Lung microvascular endothelial cell (primary cell): ENCODE data around the gene NR6A1. TPM values are rescaled to one million over a fixed set of nuclear protein-coding genes. Genes with fewer than 3 reads are reported as not detected.

Experiments used
- DNase-seq, 2 donors: peaks; one replicate each; pipeline versions ENCODE4 v3.0.0 to v3.0.0-alpha.2; 2010; ENCODE audit warnings: low read depth in 2 of 2
- total RNA-seq: library from RNA; depleted of rRNA; stranded (reverse); fragments of >200 nt; gene quantifications from 2 replicates; pipeline ENCODE4 v1.2.1, GENCODE V29; 2014

NR6A1 gene
- total RNA-seq, 1 donor from 2014 or later, result 1.2 TPM

DNA sequence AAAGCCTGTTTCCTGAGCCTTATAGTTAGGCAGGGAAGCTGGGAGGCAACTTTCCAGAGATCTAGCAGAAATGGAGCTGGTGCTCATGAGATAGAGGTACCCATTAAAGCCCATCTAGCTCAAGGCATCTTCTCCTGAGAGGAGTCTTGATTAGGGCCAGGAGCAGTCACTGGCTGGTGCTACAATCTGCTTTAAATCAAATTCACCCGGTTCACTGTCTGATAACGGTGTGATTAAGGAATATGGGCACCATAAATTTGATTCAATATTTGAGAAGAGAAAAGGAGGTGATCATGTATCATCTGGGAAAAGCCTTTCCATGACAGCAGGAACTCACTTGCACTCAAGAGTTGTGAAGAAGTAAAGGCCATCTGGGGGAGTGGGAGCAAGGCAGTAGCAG lies 240.0 kb downstream of the NR6A1 start:
- DNase-seq, result no peak

DNA sequence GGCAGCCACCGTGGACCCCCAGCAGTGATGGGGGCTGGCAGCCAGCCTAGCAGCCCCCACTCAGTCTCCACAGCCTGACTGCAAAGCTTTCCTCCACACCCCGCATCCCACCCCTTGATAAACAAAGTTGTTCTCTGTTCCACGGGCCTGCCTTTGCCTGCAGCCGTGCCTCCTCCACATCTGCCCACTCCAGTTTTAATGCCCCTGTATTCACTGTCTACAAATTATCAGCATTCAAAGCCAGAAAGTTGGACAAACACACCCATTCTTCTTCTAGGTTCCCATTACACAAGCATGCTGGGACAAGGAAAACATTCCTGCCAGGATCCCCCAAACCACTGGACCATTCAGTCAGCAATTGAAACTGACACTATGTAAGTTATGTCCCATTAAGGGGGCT lies 240.9 kb downstream of the NR6A1 start:
- DNase-seq, result no peak

DNA sequence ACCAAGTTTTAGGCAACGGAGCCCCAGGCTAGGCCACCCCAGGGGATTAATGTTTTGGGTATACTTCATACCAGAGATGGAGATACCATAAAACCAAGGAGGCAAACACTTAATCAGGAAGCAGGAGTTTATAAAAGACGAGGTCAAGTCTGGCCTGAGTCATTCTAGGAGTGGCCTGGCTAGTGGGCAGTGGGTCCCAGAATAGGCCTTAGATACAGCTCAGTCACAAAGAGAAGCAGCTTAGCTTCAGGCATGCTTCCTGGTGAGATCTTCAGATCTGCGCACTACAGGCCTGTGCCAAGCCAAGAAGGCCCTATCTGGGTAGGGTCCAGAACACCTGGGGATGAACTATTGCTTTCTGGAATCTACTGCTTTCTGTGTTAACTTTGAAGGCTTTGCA lies 243.3 kb downstream of the NR6A1 start:
- DNase-seq, result peak in 1 of 2 donors; percentile 42

DNA sequence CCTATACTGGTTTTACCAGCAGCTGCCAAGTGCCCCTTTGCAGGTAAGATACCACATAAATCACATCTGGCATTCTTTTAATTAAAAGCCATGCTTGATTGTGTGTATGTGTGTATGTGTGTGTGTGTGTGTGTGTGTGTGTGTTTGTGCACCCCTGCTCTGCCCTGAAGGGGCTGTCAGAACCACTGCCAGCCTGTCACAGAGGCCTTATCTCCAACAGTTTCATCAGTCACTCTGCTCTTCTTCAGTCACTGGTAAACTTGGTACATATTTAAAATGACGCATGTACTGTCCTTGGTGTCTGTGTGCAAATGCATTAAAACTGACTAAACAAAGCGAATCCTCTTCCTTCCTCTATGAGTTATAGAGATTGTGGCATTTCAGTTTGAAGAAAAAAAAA lies 244.9 kb downstream of the NR6A1 start:
- no peak for DNase-seq

DNA sequence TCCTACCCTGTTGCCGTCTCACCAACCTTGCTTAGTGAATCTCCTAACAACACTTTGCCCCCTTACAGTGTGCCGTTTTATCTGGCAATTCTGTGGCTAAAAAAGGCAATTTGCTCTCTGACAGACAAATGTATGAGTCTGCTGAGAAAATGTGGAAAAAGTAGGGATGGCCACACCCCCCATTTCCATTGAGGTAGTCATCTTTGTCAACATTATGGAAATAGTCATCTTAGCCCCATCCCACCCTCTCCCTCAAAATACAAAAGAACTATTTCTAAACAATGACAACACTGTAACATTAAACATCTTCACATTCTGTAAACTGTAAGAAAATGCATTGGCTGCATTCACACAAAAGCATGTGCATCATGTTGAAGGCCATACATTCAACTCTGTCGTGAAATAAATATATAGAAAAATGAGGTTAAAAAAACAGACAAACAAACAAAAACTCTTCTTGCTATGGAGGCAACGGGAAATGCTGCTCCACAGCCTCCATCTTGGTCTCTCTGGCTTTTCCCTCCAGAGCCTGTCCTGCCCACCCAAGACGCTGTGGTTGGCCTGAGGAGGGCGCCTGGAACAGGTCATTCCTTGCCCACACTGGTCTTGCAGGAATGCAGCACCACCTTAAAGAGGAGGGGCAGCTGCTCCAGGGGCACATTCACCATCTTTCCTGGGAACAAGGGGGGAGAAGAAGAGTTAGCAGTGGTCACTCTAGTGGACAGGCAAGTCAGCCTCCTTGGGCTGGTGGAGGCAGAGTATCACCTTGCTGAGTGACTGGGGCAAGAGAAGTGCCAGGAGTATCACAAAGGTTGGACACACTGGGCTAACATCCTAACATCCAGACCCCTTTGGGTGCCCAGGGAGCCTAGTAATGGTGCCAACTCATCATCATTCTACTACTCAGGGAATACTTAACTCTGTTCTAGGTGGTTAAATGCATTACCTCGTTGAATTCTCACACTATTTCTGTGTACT lies 248.7 kb downstream of the NR6A1 start:
- DNase-seq, result no peak

DNA sequence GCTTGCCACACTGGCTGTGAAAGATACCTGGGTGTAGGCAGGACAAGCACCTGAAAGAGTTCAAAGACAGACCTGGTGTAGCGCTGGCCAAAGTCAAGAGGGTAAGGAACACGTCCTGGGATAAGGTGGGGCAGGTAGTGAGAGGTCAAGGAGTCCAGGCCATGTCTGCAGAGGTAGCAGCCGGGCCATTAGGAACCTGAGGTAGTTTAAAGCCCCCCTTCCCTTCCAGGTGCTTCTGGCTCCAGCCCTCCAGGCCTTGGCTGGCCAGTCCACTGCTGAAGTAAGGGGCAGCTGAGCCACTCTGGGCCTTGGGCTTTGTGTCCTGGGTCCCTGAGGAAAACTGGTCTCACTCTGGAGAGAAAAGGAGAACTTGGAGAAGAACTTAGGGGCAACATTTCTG lies 250.0 kb downstream of the NR6A1 start:
- DNase-seq, result no peak

DNA sequence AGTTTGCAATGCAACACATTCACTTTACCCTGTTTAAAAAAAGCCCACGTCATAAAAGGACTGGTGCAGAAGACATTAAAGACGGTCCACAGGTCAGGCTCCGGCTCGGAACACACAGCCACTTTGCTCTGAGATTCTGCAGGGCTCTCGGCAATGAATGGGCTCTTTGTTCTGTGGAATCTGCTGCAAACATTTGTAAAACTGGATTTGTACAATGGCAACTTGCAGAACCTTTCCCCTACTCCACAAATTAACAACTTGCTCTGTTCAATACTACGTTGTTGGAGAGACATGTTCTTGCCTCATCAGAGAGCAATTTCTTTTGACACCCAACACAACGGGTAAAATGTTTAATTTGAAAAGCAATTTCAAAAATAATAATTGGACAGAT lies 250.9 kb downstream of the NR6A1 start:
- no peak for DNase-seq

DNA sequence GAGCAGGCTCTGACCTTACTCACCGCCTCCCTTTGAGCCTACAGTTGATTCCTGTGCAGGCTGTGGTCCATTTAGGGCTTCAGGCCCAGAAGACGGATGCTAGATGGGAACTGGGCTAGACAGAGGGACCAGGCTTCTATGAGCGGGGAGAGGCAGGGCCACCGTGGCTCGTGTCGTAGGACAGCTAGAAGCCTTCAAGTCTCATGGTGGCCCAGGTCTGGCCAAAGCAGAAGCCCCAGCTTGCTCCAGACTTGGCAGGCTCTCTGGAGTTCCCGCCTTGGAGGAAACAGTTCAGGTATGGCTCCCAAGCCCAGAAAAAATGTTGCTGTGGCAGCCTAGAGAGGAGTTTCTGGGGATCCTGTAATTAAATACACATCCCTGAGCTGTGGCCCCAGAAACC lies 253.0 kb downstream of the NR6A1 start:
- DNase-seq, result no peak

DNA sequence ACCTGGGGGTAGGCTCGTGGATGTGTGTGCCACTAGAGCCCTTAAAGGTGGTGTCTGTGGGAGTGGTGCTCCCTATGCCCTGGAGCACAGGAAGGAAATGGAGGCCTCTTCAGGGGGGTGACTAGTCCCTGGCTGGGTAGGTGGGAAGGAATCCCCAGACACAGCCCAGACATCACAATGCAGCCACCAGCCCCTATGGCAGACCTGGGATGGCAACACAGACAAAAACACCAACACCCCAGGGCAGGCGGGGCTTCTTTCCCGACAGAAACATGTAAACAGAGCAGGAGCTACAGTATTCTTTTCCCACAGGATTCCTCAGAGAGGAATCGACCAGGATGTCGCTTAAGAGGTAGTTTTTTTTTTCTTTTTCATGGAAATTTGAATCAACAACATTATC lies 253.5 kb downstream of the NR6A1 start:
- DNase-seq, result no peak

DNA sequence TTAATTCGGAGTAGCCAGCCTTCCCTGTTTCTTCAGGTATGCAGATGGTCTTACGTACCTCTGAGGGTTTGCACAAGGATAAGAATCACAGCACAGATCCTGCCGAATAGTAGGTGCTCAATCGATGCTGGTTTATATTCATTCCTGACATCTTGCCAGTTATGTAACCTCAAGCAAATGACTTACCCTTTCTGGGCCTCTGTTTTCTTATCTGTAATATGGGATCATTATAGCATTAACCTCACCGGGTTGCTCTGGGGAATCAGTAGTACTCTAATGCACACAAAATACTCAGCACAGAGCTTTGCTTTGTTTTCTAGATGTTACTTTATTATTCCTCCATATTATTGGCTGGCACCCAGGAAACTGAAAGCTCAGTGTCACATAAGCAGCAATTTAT lies 256.2 kb downstream of the NR6A1 start:
- no peak for DNase-seq

DNA sequence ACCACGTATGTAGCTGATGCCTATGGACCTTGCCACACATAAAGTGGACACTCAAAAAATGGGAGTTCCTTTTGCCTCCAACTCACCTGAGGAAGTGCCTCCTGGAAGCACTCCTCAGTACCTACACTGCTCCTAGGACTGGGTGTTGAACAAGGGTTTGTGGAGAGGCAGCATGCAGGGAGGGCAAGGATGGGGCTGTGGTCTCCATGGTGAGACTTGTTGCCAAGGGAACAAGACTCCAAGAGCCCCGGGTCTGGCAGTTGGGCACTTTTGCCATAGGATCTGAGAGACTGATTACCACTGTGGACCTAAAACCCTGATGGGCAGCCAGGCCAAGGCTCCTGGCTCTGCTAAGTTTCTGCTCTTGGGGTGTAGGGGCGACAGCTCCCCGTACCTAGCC lies 257.0 kb downstream of the NR6A1 start:
- no peak for DNase-seq

DNA sequence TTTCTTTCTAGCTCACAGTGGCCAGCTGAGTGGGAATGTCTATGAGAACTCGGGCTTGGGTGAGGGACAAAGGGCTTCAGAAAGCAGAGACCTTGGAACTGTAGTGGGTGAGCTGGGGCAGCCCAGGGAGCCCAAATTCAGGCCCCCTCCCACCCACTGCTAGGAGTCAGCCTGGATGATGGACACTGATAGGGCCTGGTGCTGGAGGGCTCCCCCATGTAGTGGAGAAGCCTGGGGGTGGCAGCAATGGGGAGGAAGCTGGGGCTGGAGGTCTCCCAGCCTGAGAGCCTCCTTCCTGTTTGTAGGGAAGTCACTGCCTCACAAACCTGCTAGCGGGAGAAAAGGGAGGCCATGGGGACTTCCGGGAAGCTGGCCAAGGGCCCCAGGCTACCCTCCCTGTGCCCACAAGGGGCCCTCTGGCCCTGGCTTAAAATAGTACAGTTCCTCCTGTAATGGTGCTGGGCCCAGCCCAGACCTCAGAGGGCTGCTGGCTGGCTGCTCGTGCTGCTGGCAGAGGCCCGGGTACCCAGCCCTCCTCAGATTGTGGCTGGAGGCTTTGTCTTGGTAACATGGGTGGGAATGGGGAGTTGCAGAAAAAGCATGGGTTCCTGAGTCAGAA lies 257.6 kb downstream of the NR6A1 start:
- DNase-seq, result no peak

DNA sequence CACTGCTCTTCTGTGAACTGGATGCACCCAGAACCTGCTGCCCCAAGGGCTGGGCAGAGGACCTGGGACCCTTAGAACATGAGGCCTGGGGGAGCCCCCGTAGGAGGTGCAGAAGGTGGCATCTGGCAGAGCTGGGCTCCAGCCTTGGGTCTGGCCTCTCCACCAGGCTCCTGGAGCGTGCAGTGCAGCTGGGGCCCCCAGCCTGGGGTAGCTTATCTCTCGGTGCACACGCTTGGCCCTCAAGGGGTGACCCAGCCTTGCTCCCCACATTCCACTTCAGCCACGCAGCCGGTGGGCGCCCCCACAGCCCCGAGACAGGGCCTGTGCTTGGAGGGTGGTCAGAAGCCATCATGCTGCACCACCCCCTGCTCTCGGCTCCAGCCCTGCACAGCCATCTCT lies 258.3 kb downstream of the NR6A1 start:
- DNase-seq, result no peak

DNA sequence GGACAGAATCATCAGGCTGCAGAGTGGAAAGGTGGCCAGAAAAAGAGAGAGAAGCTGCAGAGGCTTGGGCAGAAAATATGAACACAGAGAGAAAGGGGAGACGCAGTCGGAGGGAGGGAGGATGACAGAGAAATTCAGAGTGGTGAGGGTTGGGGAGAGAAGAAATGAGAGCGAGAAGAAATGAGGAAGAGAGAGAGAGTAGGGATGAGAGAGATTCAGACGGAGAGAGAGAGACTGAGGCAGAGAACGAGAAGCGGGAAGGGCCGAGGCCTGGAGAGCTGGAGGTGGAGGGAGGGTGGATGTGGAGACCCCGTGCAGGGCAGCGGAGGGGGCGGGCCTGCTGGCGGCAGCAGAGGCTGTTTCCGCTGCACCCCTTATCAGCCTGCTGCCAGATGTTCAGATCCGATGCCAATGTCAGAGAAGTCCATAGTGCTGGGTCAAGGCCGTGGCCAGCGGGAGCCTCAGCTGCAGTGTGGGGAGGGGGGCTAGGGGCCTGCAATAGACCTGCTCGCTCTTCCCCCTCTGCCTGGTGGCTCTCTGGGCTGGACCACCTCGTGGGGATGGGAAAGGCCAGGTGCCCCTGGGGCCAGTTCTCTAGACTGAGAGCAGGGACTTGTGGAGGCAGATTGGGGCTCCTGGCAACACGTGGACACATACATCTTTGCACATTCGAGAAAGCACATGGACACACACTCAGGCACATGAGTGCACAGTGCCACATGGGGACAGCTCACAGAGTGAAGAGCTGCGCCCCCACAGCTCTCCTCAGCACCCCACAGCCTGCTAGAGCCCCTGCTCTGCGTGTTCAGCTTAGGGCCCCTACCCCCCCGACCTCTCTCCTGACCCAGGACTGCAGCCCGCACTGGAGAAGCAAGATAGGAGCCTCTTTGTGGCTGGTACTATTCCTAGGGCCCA lies 259.0 kb downstream of the NR6A1 start:
- peak in 1 of 2 donors; percentile 43 for DNase-seq

DNA sequence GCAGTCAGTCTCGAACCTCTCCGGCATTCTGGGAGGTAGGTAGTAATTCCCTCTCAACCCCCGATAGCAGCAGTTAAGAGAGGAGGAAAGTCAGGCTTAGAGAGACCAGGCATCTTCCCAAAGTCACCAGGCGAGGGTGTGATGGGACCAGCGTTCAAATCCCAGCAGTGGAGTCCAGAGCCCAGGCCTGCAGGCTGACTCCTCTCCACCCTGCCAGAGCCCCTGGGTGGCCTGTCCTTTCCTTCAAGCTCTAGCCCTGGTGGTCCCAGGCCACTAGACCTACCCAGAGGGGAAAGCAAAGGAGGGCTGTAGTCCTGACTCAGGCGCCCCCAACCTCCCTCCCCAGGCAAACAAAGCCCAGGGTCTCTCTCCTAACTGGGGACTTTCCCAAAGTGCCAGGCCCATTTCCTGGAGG lies 259.7 kb downstream of the NR6A1 start:
- no peak for DNase-seq

DNA sequence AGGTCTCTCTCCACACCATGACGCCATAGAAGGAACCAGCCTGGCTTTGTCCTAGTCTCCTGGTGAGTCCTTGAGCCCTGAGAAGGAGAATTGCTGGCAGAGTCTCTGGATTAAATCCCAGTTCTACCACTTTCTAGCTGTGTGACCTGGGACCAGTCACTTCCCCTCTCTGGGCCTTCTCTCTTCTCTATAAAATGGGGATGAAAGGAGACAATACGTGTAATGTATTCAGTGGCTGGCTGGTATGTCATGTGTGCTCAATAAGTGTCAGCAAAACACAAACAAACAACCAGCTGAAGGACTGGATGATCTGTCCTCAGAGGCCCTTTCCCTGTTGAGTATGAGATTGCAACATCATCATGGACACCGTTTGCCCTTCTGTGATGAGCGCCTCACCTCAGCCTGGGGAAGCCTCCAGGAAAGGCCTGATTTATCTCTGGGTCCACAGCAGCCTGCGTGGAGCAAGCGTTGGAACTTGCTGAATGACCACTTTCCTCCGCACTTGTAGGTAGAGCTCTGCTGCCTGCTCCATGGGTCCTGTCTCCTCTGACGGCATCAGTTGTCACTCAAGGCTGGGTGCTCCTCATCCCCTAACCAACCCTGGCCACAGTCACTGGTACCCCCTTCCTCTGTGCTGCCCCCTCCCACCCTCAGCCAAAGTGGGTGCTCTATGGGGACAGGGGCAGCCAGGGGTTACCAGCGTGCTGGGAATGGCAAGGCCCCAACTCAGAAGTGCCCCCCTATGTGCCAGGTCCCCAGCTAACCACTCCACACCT lies 260.3 kb downstream of the NR6A1 start:
- no peak for DNase-seq

DNA sequence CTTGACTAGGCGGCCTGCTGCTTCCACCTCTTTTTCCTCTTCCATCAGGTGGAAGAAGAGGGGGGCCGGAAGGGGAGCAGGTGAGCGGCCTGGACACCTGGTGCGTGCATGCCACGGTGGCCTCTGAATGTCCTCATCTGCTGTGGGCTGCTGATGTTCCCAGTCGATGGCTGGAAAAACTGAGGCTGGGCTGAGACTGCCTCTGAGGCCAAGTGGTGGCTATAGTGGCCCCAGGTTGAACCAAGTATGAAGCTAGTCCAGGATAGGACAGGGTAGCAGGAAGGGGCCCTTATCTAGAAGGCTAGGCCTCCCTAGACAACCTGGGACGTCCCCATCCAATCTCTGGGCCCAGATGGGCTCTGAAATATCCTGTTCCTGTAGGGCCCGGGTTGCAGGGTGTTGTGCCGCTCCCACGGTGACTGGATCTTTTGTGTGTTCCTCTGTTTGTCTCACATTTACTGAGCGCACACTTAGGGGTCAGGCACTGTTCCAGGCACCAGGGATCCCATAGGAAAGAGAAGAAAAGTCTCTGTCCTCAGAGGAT lies 263.2 kb downstream of the NR6A1 start:
- DNase-seq, result no peak

DNA sequence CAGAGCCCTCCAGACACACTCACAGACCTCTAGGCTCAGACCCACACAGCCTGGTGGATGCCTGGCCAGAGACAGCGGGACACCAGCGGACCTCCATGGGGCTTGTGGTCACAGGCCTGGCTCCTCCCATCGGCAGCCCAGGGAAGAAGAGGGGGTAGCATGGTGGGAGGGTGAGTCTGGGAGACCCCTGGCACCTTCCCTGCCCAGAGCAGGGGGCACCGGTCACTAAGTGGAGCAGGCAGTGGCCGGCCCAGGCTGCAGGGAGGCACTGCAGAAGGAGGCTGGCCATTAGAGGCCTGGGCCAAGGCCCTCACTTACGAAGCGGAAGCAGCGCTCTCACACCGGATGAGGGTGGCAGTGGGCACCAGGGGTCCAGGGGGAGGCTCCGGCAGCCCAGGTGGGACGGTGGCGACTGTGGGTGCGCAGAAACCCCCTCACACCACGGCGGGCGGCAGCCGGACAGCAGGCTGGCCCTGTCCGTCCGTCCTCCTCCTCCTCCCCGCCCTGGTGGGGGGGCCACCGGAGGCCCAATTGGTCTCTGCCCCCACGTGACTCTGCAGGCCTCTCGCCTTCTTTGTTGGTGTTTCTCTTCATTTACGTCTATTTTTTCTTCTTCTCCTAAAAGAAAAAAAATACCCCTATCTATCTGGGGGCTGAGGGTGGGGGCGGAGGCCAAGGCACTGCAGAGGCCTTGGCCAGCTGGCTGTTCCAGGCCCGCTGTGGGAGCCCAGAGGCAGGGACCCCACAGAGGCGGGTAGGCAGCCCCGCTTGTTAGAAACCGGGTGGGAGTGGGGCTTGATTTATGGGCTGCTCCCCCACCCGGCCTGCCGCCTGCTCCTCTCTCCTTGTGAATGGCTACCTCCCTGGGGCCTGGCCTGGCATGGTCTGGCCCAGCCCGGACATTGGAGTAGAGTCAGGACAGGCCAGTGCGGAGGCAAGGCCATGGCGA lies 263.9 kb downstream of the NR6A1 start, which contains the start of gene NR5A1:
Gene NR5A1, minus strand, starts transcription at position 469 of the 949 bp plus-strand sequence. CDS start 4,004 bp downstream, outside the sequence.
- DNase-seq, result no peak

DNA sequence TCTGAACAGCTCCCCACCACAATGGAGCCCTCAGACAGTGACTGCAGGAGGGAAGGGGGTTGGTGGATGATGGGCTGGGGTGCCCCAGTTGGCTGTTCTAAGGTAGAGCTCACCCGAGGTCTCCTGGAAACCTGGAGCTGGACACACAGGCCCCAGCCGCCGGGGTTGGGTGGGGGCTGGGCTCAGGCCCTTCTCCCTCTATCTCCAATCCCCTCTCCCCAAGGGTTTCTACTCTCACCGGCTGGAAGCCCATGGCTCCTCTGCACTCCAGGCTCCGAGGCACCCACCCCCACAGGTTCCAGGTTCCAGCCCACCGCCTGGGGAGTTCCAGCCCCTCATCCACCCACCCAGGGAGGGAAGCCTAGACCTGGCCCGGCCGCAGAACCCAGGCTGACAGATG lies 264.7 kb downstream of the NR6A1 start:
- no peak for DNase-seq
